SK-N-SH treated with all-trans-retinoic acid at 6 μM for 48 hours (cell line): ENCODE data around the gene KLK6.

Experiments used
- ARNTL ChIP-seq: fragments of 450-650 bp; formaldehyde crosslinking; IDR thresholded peaks from 2 replicates; pipeline ENCODE4 v1.5.0; 2020; ENCODE audit warnings: low read depth, mild to moderate bottlenecking, moderate library complexity, borderline replicate concordance
- CSDC2 ChIP-seq: fragments of 250-450 bp; sonication (Bioruptor Pico); IDR thresholded peaks from 2 replicates; pipeline ENCODE4 v1.5.0; 2020; ENCODE audit warnings: mild to moderate bottlenecking, moderate library complexity
- GLIS3 ChIP-seq: fragments of 250-450 bp; sonication (Bioruptor Pico); IDR thresholded peaks from 2 replicates; pipeline ENCODE4 v1.5.0; 2020; ENCODE audit warnings: mild to moderate bottlenecking, moderate library complexity
- PATZ1 ChIP-seq: fragments of 250-450 bp; sonication (Bioruptor Pico); IDR thresholded peaks from 2 replicates; pipeline ENCODE4 v1.8.0; 2020; ENCODE audit warnings: mild to moderate bottlenecking, moderate library complexity, borderline replicate concordance
- POU6F1 ChIP-seq: fragments of 250-450 bp; sonication (Bioruptor Pico); IDR thresholded peaks from 2 replicates; pipeline ENCODE4 v1.8.0; 2021; ENCODE audit warnings: low read depth, mild to moderate bottlenecking, moderate library complexity, borderline replicate concordance
- TOX ChIP-seq: fragments of 250-450 bp; sonication (Bioruptor Pico); IDR thresholded peaks from 2 replicates; pipeline ENCODE4 v1.8.0; 2021; ENCODE audit warnings: mild to moderate bottlenecking, moderate library complexity, borderline replicate concordance
- TSHZ2 ChIP-seq: fragments of 250-450 bp; sonication (Bioruptor Pico); IDR thresholded peaks from 2 replicates; pipeline ENCODE4 v1.5.0; 2020; ENCODE audit warnings: mild to moderate bottlenecking, moderate library complexity
- ZC3H10 ChIP-seq: fragments of 250-450 bp; sonication (Bioruptor Pico); IDR thresholded peaks from 2 replicates; pipeline ENCODE4 v1.5.1; 2021; ENCODE audit warnings: mild to moderate bottlenecking, moderate library complexity
- ZNF565 ChIP-seq: fragments of 450-650 bp; formaldehyde crosslinking; conservative IDR thresholded peaks from 2 replicates; pipeline ENCODE4 v1.5.0; 2020; ENCODE audit warnings: low read depth, mild to moderate bottlenecking, moderate library complexity

GRCh38 chr19:51010066-51010795, 40.8 kb upstream of the KLK6 start:
- TF ChIP-seq PATZ1 (CRISPR knock-in tag) (no peak), GLIS3 (CRISPR knock-in tag) (no peak), ZNF565 (CRISPR knock-in tag) (no peak), ZC3H10 (CRISPR knock-in tag) (no peak), TSHZ2 (no peak), ARNTL (CRISPR knock-in tag) (no peak), CSDC2 (no peak), POU6F1 (CRISPR knock-in tag) (no peak), TOX (CRISPR knock-in tag) (no peak)
